HG03439 (cell line): ENCODE results near the gene ZBTB47.

Experiments used
- ATAC-seq: cut with Tn5 transposase; IDR thresholded peaks from one replicate; pipeline ENCODE4 v1.9.1; 2021; ENCODE audit warnings: mild to moderate bottlenecking, moderate library complexity; ENCODE audit not compliant: unreplicated experiment

ZBTB47 gene

GRCh38 chr3:42684632-42685362, 31.3 kb downstream of the ZBTB47 start:
- no peak for ATAC-seq

DNA sequence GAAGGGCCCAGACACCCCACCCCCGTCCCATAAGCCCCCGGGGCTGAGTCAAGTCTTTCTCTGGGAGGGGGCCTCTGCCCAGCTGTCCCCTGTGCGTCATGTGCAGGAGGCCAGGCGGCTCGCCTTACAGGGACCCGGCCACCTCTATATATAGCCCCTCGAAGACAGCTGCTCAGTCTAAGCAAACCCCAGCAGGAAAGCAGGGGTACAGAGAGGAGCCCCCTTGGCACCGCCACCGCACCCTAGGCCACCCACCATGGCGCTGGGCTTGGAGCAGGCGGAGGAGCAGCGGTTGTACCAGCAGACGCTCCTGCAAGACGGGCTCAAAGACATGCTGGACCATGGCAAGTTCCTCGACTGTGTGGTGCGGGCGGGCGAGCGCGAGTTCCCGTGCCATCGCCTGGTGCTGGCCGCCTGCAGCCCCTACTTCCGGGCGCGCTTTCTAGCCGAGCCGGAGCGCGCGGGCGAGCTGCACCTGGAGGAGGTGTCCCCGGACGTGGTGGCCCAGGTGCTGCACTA, 31.9 kb downstream of the ZBTB47 start, which contains the start of gene KLHL40:
Gene KLHL40 (plus strand): TSS at position 175 of the 519 bp plus-strand sequence. CDS start 82 bp downstream, at position 257.
- ATAC-seq, result no peak

DNA sequence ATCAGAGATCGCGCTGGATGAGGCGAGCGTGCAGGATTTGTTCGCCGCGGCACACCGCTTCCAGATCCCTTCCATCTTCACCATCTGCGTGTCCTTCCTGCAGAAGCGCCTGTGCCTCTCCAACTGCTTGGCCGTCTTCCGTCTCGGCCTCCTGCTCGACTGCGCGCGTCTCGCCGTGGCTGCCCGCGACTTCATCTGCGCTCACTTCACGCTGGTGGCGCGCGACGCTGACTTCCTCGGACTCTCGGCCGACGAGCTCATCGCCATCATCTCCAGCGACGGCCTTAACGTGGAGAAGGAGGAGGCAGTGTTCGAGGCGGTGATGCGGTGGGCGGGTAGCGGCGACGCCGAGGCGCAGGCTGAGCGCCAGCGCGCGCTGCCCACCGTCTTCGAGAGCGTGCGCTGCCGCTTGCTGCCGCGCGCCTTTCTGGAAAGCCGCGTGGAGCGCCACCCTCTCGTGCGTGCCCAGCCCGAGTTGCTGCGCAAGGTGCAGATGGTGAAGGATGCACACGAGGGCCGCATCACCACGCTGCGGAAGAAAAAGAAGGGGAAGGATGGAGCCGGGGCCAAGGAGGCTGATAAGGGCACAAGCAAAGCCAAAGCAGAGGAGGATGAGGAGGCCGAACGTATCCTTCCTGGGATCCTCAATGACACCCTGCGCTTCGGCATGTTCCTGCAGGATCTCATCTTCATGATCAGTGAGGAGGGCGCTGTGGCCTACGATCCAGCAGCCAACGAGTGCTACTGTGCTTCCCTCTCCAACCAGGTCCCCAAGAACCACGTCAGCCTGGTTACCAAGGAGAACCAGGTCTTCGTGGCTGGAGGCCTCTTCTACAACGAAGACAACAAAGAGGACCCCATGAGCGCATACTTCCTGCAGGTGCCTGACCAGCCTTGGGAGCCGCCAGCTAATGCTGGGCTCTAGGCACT, 32.7 kb downstream of the ZBTB47 start:
- ATAC-seq, result no peak

- ATAC-seq, result no peak
Measured at GRCh38 chr3:42686832-42687650, 33.5 kb downstream of the ZBTB47 start.

DNA sequence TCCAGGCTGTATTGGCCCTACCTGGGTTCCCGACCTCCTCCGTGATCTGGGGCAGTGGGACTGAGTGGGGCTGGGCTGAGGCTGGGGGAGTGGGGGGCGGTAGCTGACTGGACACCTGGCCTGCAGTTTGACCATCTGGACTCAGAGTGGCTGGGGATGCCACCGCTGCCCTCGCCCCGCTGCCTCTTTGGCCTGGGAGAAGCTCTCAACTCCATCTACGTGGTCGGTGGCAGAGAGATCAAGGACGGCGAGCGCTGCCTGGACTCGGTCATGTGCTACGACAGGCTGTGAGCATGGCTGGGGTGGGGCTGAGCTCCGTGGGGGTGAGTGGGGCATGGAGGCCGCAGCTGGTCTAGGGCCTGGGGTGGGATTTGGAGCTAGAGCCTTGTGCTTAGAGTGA, 34.5 kb downstream of the ZBTB47 start:
- no peak for ATAC-seq

DNA sequence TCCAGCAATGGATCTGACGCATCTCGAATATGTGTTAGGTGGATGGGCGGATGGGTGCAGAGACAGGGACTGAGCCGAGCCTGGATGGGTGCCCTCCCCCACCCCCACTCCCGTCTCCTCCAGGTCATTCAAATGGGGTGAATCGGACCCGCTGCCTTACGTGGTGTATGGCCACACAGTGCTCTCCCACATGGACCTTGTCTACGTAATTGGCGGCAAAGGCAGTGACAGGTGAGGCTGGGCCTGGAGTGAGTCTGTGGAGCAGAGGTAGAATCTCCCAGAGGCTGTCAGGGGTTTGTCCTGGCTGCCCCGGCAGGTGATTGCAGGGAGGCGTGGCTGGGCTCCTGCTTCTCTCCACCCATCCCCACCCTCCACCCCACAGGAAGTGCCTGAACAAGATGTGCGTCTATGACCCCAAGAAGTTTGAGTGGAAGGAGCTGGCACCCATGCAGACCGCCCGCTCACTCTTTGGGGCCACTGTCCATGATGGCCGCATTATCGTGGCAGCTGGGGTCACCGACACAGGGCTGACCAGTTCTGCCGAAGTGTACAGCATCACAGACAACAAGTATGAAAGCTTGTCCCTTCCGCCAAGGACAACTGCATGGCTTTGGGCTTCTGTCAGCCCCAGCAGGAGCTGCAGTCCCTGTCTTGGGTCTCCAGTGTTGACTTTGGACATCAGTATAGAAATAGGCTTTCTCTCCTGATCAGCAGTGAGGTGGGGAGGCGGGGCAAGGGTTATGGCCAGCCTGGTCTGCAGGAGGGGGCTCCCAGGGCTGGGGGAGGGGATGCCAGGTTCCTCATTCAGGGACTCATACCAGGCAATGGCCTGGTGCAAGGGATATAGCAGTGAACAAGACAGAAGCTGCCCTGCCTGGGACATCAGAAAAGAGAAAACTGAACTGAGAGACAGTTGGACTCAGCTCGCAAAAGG, 35.3 kb downstream of the ZBTB47 start:
- no peak for ATAC-seq

- no peak for ATAC-seq
Measured at GRCh38 chr3:42689421-42690014, 36.0 kb downstream of the ZBTB47 start.

DNA sequence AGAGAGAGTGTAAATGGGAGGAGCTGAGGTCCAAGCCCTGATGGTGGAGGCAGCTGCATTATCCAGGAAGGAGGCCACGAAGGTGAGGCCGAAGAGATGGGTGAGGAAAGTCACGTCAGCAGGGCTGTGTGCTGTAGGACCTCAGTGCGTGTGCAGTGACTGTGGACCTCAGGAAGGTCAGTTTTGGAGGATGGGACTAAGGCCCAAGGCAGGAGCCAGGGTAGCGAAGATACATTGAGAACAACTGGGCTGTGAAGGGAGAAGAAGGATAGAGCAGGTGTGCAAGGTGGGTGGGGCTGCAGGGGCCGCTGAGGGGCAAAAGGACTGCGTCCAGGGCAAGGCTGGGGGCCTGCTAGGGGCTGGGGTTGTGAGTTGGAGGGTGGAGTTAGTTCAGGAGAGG, 36.7 kb downstream of the ZBTB47 start:
- no peak for ATAC-seq

GRCh38 chr3:42690766-42691680, 37.5 kb downstream of the ZBTB47 start:
- no peak for ATAC-seq

DNA sequence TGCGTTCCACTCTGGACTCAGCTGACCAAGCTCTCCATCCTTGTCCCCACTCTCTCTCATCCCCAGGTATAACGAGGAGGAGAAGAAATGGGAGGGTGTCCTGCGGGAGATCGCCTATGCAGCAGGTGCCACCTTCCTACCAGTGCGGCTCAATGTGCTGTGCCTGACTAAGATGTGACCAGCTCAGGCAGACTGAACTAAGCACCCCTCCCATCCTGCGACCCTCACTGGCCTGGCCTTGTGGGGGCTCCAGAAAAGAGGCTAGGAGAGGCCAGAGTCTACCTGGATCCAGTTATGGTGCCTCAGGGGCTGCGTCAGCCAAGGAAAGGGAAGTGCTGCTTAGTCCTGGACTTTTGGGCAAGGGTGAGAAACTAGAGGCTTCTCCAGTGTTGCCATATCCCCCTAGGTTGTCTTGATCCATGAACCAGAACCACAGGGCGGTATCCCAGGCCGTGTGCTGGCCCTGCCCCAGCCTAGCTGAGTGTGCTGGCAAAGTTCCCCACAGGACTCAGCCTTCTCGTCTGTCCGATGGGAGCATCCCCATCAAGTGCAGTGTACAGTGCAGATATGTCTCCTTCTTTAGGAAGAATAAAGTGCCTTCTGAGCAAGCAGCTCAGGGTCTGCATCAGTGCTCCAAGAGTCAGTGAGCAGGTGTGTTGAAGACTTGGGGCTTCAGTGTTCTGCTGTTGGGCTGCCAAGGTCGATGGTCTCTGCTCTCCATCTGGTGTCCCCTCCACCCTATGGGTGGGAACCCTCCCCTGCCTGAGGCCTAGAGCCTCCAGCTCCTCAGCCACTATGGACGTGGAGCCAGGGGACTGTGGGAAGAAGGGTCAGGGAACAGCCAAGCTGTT, 38.5 kb downstream of the ZBTB47 start:
- no peak for ATAC-seq

GRCh38 chr3:42692667-42693529, 39.4 kb downstream of the ZBTB47 start:
- no peak for ATAC-seq

- no peak for ATAC-seq
Measured at GRCh38 chr3:42693530-42693930, 40.0 kb downstream of the ZBTB47 start.

DNA sequence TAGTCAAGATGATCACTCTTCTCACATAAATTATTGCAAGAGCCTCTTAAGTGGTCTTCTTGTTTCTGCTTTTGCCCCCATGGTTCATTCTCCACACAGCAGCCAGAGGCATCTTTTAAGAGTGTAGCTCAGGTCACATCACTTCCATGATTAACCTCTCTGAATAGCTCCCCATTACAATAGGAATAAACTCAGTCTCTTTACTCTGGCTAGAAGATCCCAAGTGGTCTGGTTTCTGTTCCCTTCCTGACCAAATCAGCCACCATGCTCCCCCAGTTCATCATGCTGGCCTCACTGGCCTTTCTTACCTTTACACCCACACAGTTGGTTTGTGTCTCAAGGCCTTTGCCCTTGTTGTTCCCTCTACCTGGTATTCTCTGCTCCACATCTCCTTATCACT, 40.9 kb downstream of the ZBTB47 start:
- no peak for ATAC-seq

- ATAC-seq, result no peak
Measured at GRCh38 chr3:42696356-42697288, 43.1 kb downstream of the ZBTB47 start.

- ATAC-seq, result no peak
Measured at GRCh38 chr3:42697289-42698051, 44.0 kb downstream of the ZBTB47 start.
